Measurements from ENCODE around the gene SPAG7. TPM values are rescaled to one million over a fixed set of nuclear protein-coding genes. Genes with fewer than 3 reads are reported as not detected.
A peak's percentile ranks its signal among the peaks of the same experiment; 100 is the strongest.

SPAG7 gene
- polyA plus RNA-seq, 1 donor from 2014 or later: 97.1 TPM

GRCh38 chr17:4949321-4950074 lies 18.1 kb downstream of the SPAG7 start:
- Mint-ChIP-seq H3K4me3 (peak overlapping the region; percentile 91 to 98 (median 96)), H3K27me3 (no peaks in the 10 kb centered on the region), H3K4me1 (peaks cover 18 to 24% (median 22%) of the 10 kb centered on the region in 3 donors), H3K36me3 (peaks cover 3% of the 10 kb centered on the region), H3K27ac (peak overlapping the region; percentile 69 to 97 (median 95)), H3K9me3 (no peaks in the 10 kb centered on the region)

DNA sequence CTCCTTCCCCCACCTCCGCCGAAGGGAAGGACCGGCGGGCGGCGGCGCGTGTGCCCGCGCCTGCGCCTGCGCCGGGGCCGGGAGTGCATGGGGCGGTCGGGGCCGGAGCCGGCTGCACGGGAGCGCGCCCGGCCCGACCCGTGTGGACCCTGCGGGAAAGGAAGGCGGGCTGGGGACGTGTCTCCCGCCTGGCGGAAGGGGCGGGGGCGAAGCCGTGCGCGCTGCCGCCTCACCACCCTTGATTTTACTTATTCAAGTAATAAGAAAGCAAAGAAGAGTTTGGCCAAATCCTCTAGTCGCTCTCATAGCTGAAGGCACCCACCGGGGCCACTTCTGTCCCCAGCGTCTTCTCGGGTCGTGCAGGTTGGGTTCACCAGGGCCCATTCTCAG lies 18.7 kb downstream of the SPAG7 start:
- Mint-ChIP-seq H3K27me3 (no peaks in the 10 kb centered on the region), H3K4me3 (peak overlapping the region; percentile 91 to 98 (median 96)), H3K4me1 (peaks cover 23 to 29% (median 28%) of the 10 kb centered on the region in 3 donors), H3K27ac (peak overlapping the region; percentile 95 to 99 (median 97)), H3K9me3 (no peaks in the 10 kb centered on the region), H3K36me3 (peaks cover 3% of the 10 kb centered on the region)

- Mint-ChIP-seq H3K4me3 (peak within 1 kb of the TSS; percentile 91 to 99 (median 96)), H3K27me3 (no peaks in the 10 kb centered on the region), H3K27ac (peak within 1 kb of the TSS; percentile 95 to 99 (median 97)), H3K4me1 (peaks cover 25 to 30% (median 30%) of the 10 kb centered on the region in 3 donors), H3K9me3 (no peaks in the 10 kb centered on the region), H3K36me3 (peaks cover 3% of the 10 kb centered on the region)
These were observed 19.3 kb downstream of the SPAG7 start, which contains the start of gene PFN1 for GRCh38 chr17:4948166-4948930. TSS of gene PFN1 (minus strand) at chr17:4948530. CDS start at chr17:4948394, 136 bp downstream.

DNA sequence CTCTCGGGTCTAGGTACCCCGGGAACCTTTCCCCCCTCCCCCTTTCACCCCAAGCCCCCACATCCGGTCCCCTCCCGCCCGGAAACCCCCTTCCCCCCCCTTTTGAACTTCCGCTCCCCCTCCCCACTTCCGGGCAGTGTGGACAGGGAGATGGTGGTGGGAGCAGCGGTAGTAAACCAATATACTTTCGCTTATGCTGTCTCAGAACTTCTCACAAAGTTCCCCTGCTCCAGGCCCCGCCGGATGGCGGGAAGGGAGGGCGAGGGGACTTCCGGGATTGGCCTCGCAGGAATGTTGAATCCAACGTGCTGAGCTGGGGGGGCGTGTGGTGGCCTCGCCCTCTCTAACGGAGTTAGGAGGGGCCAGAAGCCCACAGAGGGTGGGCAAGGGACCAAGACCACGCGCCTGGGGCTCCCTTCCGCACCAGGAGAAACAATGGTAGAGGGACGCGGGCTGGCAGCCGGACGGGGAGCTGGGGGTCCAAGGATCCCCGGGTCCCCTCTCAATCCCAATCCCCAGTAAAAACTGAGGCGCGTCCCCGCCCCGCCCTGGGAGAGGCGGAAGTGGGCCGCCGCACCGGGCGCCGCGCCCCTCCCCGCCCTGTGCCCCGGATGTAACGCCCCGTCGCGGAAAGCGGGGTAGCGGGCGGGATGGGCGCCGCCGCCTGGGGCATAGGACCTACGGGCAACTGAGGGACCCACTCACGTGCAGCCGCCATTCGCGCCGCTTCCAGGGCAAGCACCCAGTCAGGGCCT lies 20.0 kb downstream of the SPAG7 start:
- Mint-ChIP-seq H3K27me3 (no peaks in the 10 kb centered on the region), H3K9me3 (no peaks in the 10 kb centered on the region), H3K27ac (peak overlapping the region; percentile 93 to 97 (median 96)), H3K4me1 (peaks cover 25 to 37% (median 32%) of the 10 kb centered on the region in 3 donors), H3K4me3 (peak overlapping the region; percentile 91 to 99 (median 96)), H3K36me3 (peaks cover 3% of the 10 kb centered on the region)

DNA sequence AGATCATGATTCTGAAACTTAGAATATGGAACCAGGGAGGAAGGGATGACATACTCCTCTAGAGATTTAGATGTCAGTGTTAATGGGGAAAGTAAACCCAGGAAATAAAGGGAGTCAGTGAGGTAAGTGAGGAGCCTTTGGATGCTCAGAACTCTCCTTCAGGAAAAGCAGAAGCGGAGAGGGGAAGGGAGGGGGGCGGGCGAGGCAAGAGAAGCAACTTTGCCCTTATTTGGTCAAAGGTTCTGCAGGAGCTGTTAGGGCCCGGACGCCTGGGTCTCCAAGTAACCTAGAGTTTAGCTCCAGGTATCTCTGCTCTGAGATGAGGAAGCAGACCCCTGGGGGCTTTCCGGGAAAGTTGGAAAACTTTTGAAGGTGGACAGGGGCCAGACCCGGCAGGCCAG lies 20.6 kb downstream of the SPAG7 start:
- H3K36me3 Mint-ChIP-seq: peaks cover 3% of the 10 kb centered on the region
- H3K9me3 Mint-ChIP-seq: no peaks in the 10 kb centered on the region

GRCh38 chr17:4946312-4946976 lies 21.2 kb downstream of the SPAG7 start:
- no peaks in the 10 kb centered on the region for H3K9me3 Mint-ChIP-seq
- peak overlapping the region; percentile 90 to 97 (median 93) for H3K27ac Mint-ChIP-seq
- peaks cover 32 to 49% (median 37%) of the 10 kb centered on the region in 3 donors for H3K4me1 Mint-ChIP-seq
- H3K4me3 Mint-ChIP-seq: peak overlapping the region; percentile 91 to 99 (median 96)
- no peaks in the 10 kb centered on the region for H3K27me3 Mint-ChIP-seq
- peaks cover 5% of the 10 kb centered on the region for H3K36me3 Mint-ChIP-seq

More for the DNA sequence above, 20.6 kb downstream of the SPAG7 start:
- H3K27ac Mint-ChIP-seq: peak overlapping the region; percentile 90 to 97 (median 93)
- H3K4me3 Mint-ChIP-seq: peak overlapping the region; percentile 91 to 99 (median 96)
- H3K4me1 Mint-ChIP-seq: peaks cover 26 to 43% (median 32%) of the 10 kb centered on the region in 3 donors
- no peaks in the 10 kb centered on the region for H3K27me3 Mint-ChIP-seq

DNA sequence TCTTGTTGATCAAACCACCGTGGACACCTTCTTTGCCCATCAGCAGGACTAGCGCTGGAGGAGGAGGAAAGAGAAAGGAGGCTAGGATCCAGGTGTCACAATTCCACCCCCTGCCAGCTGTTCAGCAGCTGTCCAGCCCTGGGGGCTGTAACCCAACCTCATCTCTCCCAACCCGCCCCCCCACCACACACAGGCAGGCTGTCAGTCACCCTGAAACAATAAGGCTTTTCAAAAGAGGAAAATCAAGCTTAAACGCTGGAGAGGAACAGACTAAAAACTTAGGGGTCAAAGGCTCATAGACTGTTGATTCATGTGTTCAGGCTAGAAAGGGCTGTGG lies 21.7 kb downstream of the SPAG7 start:
- Mint-ChIP-seq H3K4me1 (peaks cover 37 to 53% (median 41%) of the 10 kb centered on the region in 3 donors), H3K36me3 (peaks cover 5% of the 10 kb centered on the region), H3K27ac (peak overlapping the region; percentile 90 to 97 (median 93)), H3K27me3 (no peaks in the 10 kb centered on the region), H3K4me3 (peak overlapping the region; percentile 91 to 99 (median 96)), H3K9me3 (no peaks in the 10 kb centered on the region)

DNA sequence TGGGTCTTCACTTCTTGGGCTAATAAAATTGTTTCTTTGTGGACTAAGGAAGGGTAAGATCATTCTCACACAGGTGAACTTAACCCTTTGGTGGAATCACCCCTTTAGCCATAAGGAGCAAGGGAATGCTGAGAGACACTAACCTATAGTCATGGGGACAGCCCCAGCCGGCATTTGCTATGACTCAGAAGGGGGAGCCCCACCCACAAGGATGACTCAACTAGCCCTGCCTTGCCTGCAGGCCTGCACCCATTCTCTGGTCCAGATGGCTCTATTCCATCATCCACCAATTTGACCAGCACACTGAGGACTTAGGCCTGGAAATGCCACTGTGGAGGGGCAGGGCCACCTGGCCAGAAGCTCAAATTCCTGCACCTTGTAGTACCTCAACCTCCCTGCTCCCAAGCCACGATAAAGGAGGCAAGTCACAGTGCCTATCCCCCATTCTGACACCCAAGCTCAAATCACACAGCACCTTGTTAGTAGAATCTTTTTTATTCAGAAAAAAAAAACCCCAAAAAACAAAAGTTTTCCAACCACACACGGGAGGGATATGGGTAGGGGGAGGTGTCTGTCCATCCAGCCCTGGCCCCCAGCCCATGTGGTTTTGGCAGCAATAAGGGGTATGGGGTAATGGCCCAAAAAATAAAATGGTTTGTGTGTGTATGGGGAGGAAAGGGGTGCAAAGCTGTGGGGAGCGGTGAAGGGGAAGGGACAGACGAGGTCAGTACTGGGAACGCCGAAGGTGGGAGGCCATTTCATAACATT lies 22.3 kb downstream of the SPAG7 start:
- Mint-ChIP-seq H3K4me3 (peak overlapping the region; percentile 79 to 97 (median 94)), H3K9me3 (no peaks in the 10 kb centered on the region), H3K27ac (peak overlapping the region; percentile 90 to 97 (median 94)), H3K4me1 (peaks cover 37 to 53% (median 39%) of the 10 kb centered on the region in 3 donors), H3K36me3 (peaks cover 5% of the 10 kb centered on the region), H3K27me3 (no peaks in the 10 kb centered on the region)

GRCh38 chr17:4944554-4945175 lies 23.0 kb downstream of the SPAG7 start:
- Mint-ChIP-seq H3K27ac (peak overlapping the region; percentile 16 to 97 (median 90)), H3K4me3 (peak overlapping the region; percentile 79 to 97 (median 94)), H3K9me3 (no peaks in the 10 kb centered on the region), H3K27me3 (no peaks in the 10 kb centered on the region), H3K4me1 (peaks cover 41 to 54% (median 42%) of the 10 kb centered on the region in 3 donors), H3K36me3 (peaks cover 5% of the 10 kb centered on the region)

- Mint-ChIP-seq H3K4me3 (peak overlapping the region; percentile 79 to 94 (median 92)), H3K4me1 (peaks cover 42 to 56% (median 42%) of the 10 kb centered on the region in 3 donors), H3K27ac (peak overlapping the region; percentile 16 to 97 (median 90)), H3K27me3 (no peaks in the 10 kb centered on the region), H3K36me3 (peaks cover 5% of the 10 kb centered on the region), H3K9me3 (no peaks in the 10 kb centered on the region)
These were observed 23.5 kb downstream of the SPAG7 start for GRCh38 chr17:4944163-4944553.

DNA sequence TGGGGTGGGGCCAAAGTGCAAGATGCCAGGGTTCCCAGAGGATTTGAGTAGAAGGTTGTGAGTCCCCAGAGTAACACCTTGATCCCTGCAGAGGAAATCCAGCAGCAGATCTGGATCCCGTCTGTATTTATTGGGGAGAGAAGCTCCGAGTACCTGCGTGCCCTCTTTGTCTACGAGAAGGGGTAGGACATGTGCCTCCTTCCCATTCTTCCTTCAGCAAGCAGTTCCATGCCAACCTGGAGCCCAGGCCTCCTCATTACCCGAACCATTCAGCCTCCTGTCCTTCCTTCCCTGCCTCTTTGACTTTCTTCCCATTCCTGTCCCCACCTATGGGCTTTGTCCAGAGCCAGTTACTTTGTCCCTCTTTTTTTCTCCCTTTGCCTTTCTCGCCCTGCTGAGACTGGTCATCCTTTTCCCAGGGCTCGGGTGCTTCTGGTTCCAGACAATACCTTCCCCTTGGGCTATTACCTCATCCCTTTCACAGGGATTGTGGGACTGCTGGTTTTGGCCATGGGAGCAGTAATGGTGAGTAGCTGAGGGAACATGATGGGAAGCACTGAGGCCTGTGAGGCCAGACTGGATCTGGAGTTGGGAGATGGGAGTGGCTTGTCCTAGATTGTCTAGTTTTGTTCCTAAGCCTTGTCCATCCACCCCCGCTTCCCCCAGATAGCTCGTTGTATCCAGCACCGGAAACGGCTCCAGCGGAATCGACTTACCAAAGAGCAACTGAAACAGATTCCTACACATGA lies 24.7 kb downstream of the SPAG7 start:
- Mint-ChIP-seq H3K9me3 (no peaks in the 10 kb centered on the region), H3K27me3 (no peaks in the 10 kb centered on the region), H3K27ac (peak overlapping the region in 1 of 3 donors; percentile 55), H3K36me3 (peaks cover 6% of the 10 kb centered on the region), H3K4me3 (peak overlapping the region; percentile 44 to 97 (median 93)), H3K4me1 (peaks cover 42 to 65% (median 45%) of the 10 kb centered on the region in 3 donors)

DNA sequence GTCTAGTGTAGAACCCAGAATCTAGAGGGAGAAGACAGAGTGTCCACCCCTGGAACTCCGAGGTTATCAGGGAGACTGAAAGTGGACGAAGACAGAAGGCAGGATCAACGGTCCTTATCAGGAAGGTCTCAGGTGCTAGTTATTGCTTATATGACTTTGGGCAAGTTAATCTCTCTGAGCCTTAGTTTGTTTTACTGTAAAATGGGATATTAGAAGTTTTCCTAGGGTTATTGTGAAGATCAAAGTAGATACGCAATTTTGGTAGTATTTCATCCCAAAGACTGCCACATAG lies 26.4 kb downstream of the SPAG7 start:
- peak overlapping the region; percentile 93 to 98 (median 96) for H3K4me3 Mint-ChIP-seq
- no peaks in the 10 kb centered on the region for H3K9me3 Mint-ChIP-seq
- peaks cover 37 to 59% (median 43%) of the 10 kb centered on the region in 3 donors for H3K4me1 Mint-ChIP-seq
- peak overlapping the region; percentile 86 to 95 (median 91) for H3K27ac Mint-ChIP-seq
- H3K27me3 Mint-ChIP-seq: no peaks in the 10 kb centered on the region
- H3K36me3 Mint-ChIP-seq: peaks cover 5% of the 10 kb centered on the region

All from IgD-negative memory B cell (primary cell).